ENCODE results near the gene SNAP25.

Gene SNAP25

DNA sequence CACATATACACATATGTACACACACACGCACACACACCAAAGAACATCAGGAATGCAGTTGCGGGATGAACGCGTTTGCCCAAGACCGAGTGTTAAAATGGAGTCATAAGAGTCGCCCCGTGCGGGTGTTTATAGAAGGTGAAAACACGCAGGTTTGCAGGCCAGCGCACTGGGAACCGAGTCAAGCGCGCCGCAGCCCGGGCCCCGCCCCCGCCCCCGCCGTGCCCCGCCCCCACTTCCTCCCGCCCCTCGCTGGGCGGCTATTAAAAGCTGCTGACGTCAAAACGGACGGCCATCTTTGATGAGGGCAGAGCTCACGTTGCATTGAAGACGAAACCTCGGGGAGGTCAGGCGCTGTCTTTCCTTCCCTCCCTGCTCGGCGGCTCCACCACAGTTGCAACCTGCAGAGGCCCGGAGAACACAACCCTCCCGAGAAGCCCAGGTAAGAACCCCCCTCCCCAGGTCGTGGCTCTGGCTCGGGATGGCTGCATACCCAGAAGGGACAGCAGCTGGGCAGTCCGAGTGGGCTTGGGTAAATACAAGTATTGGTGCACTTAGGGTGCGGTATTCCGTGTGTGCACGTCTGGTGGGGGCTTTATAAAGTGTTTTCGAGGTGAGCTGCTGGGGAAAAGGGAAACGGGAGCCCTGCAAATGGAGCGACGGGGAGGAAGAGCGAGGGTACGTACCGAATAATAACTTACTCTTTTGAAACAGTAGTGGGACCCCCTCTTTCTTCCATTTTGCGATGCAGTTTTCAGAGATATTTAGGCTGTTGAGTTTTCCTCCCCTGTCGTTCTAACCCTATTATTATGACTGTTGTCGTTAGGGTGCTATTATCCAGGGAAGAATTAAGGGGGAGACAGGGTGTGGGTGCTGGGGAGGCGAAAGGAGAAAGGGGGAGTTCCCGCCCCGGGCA lies at the start of gene SNAP25:
Gene SNAP25 (plus strand): TSS at position 295 of the 916 bp plus-strand sequence. CDS start 56,662 bp downstream, outside the sequence.
- DNase-seq (ENCODE audit: low spot score): peak; percentile 85

DNA sequence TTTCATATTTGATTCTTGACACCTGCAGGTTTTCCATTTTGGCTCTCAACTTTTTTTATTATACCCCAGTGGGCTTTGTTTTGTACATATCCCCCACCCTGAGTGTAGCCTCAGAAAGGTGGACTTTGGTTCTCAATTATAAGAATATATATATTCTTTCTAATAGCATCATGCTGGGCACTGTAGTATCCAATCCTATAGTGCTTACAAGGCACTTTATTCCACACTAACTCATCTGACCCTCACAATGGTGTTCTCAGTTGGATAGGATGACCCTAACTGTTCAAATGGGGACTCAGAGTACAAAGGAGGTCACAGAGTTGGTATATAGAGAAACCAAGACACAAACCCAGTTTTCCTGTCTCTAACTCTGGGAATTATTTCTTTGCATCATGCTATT lies 48.9 kb upstream of the SNAP25 start:
- DNase-seq (ENCODE audit: low spot score): no peak

DNA sequence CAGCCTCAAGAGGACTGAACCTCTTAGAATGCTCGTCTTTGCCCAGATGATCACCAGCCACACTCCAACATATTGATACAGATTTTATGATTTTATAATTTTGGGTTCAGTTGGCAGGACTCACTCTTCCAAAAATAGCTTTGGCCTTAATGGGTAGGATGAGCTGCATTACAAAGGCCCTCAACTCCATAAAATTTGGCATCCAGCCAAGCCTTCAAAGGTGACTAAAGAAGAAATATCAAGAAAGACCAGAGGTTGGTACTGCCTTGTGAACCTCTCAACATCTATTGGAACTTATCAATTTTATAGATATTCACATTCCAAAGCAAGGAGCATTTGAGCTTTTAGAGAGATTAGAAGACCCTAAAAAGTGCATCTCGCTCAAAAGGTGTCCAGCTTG lies 48.4 kb upstream of the SNAP25 start:
- DNase-seq (ENCODE audit: low spot score): no peak

DNA sequence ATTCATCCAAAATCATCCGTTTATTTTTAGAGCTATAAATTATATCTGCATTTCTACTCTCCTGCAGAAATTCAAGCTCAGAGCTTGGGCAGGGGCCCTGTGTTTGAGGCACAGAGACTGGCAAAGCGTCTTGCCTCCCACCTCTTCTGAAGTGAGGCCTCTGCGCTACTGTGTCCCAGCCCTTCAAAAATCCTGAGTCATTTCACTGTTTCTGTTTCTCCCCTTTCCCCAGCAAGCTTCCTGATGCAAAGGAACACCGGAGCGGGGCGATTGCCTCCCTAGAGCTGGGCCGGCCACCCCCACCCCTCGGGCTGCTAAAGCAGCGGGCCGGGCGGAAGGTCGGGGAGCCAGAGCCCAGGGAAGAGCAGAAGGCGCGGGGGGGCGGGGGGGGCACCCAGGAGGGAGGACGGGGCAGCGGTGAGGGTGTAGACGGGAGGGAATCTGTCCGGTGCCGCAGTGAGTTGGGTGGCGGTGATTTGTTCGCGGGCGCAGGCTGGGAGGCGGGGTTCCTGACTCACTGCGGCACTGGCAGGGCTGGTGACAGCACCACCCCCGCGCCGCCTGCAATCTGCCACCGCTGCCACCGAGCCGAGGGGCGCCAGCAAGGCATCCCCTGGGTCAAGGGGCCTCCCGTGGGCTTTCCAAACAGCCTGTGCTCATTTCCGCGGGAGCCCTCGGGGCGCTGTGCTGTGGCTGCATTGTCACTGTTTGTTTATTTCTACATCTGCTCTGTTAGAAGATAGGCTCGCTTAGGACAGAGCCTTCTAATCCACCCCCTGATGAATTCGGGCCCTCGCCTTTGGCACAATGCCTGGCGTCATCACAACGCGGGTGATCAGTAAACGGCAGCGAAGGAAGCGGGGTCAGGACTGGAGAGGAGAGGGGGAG lies 46.5 kb upstream of the SNAP25 start:
- peak; percentile 60 for DNase-seq (ENCODE audit: low spot score)

DNA sequence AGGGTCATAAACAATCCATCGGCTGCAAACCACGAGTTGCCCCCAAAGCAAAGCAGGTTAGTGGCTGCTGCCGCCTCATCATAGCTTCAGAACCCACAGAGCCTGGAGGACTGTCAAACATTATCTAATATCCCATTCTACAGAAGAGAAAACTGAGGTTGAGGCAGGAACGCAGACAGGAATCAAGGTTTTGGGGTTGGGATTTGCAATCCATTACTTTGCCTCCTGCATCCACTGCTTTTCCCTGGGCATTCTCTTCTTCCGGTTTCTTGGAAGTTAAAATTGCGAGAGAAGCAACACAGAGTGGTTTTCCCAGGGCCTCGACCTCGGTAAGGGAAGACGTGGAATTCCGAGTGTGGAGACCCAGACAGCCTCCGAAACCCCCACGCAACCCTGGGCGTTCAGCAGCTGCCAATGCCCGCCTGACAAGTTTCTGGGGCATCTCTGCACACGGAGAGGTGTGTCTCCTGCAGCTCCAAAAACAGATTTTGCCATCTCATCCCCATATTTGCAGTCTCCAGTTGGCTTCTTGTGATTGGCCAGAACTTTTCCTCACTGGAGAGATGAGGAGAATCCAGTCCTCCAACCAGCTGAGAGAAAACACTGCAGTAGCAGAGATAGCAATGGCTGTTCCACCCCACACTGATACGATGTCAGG lies 45.5 kb upstream of the SNAP25 start:
- no peak for DNase-seq (ENCODE audit: low spot score)

DNA sequence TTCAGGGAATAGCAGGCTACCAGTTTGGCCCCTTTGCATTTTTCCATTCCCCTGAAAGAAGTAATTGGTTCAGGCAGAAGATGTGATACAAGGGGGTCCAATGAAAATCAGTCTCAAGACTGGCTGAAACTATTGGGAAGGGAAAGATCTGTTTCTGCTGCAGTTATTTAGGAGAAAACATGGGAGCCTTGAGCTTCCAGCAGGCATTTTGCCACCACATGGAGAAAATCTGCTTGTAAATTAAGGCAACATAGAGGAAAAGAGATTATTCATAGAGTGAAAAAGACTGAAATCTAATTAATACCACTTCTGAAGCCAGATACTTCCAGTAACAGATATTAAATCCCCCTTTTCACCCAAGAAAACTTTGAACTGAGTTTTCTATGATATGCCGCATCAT lies 44.2 kb upstream of the SNAP25 start:
- DNase-seq (ENCODE audit: low spot score): no peak

DNA sequence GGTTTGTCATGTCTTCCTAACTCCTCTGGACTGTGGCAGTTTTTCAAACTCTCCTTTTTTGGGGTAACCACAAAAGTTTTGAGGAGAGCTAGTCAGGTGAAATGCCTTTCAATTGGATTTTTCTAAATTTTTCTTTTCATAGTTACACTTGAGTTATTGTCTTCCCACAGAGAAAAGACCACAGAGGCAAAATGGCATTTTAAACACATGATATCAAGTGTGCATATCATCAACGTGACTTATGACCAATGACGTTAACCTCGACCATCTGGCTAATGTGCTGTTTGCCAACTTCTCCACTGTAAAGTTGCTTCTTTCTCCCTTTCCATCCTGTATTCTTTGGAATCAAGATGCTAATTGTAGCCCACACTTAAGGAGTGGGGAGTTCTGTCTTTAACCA lies 41.3 kb upstream of the SNAP25 start:
- DNase-seq (ENCODE audit: low spot score): no peak

DNA sequence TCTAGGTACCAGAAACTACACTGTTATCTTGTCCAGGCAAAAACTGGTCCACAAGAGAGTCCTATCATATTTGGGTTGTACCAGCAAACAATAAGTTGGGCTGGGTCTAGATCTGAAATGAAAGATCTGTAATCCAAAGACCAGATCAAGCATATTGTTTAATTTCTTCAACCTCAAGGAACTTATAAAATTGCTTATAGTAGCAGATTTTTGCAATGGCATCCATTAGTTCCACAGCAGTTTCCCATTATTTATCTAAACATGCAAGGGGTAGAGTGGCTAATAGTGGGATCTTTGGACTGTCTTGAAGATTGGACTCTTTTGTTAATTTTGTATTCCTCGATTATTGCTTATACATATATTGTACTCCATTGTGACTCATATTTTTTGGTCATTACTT lies 40.5 kb upstream of the SNAP25 start:
- no peak for DNase-seq (ENCODE audit: low spot score)

DNA sequence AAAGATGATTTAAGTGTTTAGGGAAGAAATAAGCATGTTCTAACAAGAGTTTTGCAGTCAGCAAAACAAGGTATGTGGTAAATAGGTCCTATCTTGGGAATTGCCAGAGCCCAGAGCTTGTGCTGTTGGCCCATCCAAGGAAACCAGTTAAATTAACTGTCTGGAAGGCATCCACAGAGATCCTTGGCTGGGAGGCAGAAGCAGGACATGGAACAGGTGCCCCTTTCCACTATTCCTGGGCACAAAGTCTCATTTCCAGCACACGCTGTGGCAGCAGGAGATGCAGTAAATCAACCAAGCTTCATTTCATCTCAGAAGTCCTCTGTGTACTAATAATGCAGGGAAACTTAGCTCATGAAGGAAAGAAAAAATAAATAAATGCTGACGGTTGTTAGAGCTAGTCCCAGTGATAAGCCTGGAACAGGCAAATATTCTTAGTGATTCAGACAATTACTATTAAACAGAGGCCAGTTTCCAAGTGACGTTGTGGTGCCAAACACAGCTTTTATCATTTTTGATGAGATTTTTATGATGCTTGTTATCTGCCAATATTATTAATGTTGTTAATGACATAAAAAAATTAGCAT lies 39.8 kb upstream of the SNAP25 start:
- DNase-seq (ENCODE audit: low spot score): no peak

DNA sequence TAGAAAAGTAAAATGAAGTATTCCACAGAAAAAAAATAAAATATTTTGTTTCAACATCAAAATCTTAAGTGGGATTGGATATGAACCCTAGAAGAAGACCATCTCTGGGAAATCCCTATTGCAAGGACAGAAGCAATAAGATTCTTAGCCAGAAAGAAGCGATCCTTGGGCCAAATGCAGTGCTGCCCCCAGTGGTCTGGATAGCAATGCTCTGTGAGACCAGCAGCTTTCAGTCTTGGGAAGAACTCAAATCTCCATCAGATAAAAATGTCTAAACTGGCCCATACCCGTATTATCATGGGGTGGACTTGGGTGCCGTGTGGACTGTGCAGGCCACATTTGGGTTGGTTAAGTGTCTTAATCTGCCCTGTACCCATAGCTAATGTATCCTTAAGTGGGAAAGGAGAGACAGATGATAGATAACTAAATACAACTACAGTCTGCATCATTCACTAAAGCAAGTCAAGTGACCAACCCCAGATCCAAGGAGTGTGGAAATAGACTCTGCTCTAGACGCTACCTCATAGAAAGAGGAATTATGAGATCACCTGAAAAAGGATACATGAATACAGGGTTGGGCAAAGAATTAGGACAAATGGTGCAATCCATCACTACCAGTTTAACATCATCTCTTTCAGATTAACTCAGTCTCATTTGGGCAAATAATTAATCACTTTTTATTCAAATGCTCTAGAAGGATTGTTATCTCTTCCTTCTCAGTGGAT lies 38.9 kb upstream of the SNAP25 start:
- peak; percentile 9 for DNase-seq (ENCODE audit: low spot score)

DNA sequence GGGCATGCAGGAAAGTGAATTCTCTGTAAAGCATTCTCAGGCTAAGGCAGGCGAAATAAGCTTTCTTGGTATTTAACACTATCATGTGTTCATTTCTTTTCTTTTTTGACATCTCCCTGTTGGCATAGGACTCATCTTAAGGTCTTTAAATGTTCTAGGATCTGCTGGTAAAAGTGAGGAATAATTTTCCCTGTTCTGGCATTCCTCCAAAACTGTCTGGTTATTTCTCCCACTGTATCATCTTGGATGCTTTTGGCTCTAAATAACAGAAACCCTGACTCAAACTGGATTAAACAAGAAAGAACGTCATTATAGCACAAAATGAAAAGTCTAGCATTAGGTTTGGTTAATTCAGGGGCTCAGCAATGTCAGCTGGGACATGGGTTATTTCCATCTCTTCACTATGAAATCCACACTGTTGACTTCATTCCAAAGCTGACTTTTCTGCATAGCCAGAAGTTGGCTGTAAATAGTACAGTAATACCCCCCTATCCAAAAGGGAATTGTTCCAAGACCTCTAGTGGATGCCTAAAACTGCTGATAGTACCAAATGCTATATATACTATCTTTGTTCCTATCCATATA lies 37.9 kb upstream of the SNAP25 start:
- no peak for DNase-seq (ENCODE audit: low spot score)

DNA sequence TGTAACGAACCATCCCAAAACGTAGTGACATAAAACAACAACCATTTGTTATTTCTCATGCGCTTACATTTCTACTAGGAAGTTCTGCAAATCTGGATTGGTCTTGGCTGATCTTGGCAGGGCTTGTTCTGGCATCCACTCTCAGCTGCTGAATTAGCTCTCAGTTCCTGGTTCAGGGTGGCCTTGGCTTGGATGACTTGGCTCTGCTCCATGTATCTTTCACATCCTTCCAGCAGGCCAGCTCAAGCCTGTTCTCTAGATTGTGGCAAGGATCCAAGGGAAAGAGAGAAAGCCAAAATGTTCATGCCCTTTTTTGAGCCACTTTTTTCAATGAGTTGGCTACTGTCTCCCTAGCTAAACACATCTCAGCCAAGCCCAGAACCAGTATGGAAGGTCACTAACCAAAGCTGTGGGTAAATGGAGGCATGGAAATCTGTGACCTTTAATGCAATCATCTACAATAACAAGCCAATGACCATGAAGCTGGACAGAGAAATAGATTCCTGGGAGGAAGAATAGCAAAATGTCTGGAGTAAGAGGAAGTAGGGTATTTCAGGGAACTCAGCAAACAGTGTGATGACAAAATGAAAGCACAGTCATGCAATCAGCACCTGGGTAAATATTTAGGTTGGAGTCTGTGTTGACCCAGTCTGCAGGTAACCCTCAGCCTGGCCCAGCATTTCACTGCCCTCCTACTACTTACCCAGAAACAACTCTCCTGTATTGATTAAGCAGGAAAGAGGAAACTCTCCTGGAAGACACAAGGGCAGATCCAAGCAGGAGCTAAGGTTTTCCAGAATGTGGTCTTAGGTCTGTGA lies 32.7 kb upstream of the SNAP25 start:
- no peak for DNase-seq (ENCODE audit: low spot score)

DNA sequence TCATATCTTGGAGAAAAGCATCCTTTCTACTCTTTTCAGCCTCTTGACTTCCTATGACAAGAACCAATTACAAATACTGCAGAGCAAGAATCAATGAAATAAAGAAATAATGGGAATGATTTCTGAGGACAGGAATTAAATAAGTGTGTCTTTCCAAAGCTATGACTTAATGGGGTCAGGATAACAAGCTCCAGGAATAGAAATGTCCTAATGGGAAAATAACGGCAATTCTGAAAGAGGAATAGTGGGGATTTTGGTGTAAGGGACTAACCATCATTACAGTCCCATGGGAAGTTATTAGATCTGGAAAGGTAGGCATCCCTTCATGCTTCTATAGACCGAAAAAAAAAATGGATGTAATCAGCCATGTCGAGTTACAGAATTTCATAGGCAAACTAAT lies 28.2 kb upstream of the SNAP25 start:
- no peak for DNase-seq (ENCODE audit: low spot score)

DNA sequence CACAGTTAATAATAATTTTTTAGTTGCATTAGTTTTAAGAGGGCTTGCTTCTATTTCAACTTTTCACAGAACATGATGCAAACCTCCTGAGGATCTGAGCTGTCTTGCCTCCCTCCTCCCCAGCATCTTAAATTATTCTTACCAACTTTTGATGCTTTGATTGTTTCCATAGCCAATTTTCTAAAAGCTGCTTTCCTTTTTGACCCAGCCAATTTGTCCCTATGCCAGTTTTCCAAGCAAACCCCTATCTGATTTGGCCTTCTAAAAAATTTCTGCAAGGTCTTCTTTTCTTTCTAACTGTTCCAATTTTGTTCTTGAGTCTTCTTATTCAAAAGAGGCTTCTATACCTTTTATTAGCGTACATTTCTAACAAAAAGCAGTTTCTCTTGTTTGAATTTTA lies 26.5 kb upstream of the SNAP25 start:
- no peak for DNase-seq (ENCODE audit: low spot score)

DNA sequence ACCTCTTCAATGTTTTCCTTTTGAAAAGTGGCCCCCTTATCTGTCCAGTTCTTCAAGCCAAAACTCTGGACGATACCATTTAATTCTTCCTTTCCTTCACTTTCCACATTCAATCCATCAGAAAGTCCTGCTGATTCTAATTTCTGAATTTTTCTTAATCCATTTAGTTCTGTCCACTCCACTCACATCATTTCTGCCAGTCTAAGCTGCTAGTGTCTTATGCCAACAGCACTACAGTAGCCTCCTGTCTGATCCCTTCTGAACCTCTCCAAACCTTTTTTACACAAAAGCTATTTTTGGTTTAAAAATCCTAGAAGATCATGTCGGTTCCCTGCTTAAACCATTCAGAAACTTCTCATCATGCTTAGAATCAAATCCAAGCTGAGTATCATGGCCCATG lies 24.5 kb upstream of the SNAP25 start:
- DNase-seq (ENCODE audit: low spot score): no peak

DNA sequence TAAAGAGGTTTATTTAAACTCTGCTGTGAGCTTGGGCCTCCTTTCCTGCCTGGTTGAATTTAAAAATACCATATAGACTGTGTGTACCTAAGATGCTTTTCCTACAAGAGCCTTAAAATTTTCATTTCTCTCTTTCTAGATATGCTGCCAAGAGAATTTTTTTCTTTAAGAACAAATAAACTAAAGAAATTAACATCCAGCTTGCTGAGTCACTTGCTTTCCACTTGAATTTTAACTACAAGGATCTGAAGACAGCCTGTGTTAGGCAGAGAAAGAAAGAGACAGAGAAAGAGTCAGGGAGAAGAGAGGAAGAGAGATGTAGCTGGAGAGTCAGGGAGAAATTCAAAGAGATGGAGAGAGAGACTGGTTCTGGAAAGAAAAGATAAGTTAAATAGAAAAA lies 18.3 kb upstream of the SNAP25 start:
- DNase-seq (ENCODE audit: low spot score): no peak

DNA sequence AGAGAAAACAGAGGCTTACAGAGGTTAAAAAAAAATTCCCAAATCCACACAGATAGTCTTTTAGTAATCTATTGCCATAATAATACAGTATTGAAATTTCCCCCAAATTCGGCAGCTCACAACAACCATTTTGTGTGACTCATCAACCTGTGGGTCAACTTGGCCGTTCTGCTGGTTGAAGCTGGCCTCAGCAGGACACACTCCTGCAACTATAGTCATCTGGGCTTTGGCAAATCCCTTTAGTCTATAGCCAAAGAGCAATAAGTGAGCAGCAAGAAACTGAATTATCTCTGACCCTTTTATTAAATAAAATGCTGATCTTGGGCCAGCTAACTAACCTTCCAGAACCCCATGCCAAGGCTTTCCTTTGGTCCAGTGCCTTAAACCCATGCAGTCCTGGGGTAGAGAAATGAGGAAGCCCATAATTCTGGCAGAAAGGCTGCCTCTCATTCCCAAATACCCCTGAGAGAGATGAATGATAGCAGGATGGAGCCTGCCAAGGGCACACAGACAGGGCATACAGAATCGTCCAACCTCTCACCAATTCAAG lies 17.2 kb upstream of the SNAP25 start:
- no peak for DNase-seq (ENCODE audit: low spot score)

DNA sequence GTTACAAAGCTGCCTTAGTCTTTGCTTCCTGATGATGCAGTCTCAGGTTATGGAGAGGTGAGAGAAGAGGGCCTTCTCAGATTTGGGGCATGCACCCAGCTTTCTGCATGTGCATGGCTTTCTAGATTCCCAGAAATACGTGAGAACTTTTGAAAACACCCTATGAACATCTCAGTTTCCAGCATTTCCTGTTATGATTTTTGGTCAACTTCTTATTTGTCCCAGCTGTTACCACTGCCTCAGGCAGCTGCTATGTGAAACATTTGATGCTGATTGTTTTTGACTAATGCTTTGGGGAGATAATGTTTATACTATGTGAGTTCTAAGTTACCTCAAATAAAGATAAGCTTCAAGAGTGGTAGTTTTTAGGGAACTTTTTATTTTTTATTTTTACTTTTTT lies 9.5 kb upstream of the SNAP25 start:
- no peak for DNase-seq (ENCODE audit: low spot score)

DNA sequence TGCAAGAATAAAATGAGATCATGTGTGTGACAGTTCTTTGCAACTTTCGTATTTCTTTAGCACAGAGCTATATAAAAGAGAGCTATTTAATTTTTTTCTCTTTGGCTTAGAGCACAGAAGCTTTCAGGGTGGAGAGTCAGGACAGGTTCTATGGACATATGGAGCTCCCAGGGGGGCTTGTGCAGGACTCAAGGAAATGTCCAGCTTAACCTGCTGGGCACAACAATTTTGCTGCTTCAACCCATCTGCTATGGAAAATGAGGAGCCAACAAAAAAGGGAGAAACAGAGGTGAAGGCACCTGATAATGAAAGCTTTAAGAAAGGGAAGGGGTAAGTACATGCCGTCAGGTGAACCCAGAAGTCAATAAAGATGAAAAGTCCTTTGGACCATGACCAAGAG lies 5.1 kb upstream of the SNAP25 start:
- no peak for DNase-seq (ENCODE audit: low spot score)

Measured in SW480 (cell line).